ENCODE measurements around the gene ARPC1B. TPM values are rescaled to one million over a fixed set of nuclear protein-coding genes. Genes with fewer than 3 reads are reported as not detected.
"Not testable (repeated sequence)": the region's sequence is repeated elsewhere in the genome, so short reads cannot be mapped to it uniquely, and the experiment has no call there.

Gene ARPC1B
- total and polyA plus RNA-seq, 9 of the 15 experiments (the other 6 are each of a cell fraction or from before 2014, with no cell fraction given), result 6.7 to 357 (median 211) TPM

DNA sequence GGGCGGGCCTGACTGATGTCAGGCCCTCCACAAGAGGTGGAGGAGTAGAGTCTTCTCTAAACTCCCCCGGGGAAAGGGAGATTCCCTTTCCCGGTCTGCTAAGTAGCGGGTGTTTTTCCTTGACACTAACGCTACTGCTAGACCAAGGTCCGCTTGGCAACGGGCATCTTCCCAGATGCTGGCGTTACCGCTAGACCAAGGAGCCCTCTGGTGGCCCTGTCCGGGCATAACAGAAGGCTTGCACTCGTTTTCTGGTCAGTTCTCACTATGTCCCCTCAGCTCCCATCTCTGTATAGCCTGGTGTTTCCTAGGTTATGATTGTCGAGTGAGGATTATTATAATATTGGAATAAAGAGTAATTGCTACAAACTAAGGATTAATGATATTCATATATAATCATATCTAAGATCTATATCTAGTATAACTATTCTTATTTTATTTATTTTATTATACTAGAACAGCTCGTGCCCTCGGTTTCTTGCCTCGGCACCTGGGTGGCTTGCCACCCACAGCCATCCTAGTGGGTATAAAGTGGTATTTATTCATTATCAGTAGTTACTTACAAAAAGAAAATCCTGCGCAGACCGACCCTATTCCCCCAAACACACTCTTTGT lies 41.1 kb downstream of the ARPC1B start:
- H3K79me2 ChIP-seq (ENCODE audit: control insufficient read depth, insufficient read depth, low read length), result peaks cover 16% of the 10 kb centered on the region
- BruUV-seq (replicated peaks); H4K20me1 ChIP-seq (replicated peaks; ENCODE audit: control insufficient read depth, insufficient read depth, low read length); H2AFZ ChIP-seq (ENCODE audit: low read depth, low read length); H3K9me3 ChIP-seq (replicated peaks; ENCODE audit: control insufficient read depth, insufficient read depth, low read depth, low read length); ATAC-seq; CTCF ChIA-PET (ENCODE audit: low intra/inter-chr PET ratio); H3K9ac ChIP-seq (ENCODE audit: insufficient read depth in 1 of 2, low read depth in 2 of 2, low read length in 2 of 2); H3K4me2 ChIP-seq (ENCODE audit: insufficient read depth, low read length); intact Hi-C loops (cut with micrococcal nuclease); FAIRE-seq; H3K27ac ChIP-seq (ENCODE audit: extremely low read depth, low read depth, low read length); in situ Hi-C loops (cut with MboI); H3K27me3 ChIP-seq (ENCODE audit: control insufficient read depth in 2 of 2, insufficient read depth in 2 of 2, low read length in 2 of 2); H3K4me3 ChIP-seq; H3K9me1 ChIP-seq (ENCODE audit: control insufficient read depth, insufficient read depth, low read length): not testable (repeated sequence)
- POLR2A ChIA-PET, result interaction anchor here (0.6 to 0.8 kb wide), 2 partner anchors 9 to 16 kb away, joined by 3 read pairs; no protein-coding TSS in a partner anchor
- H3K36me3 ChIP-seq (ENCODE audit: control insufficient read depth, insufficient read depth, low read length), result peaks cover 97% of the 10 kb centered on the region
- DNase-seq (ENCODE audit: extremely low read depth in 1 of 4, low spot score in 3 of 4), result peak in 1 of 4 experiments; percentile 51
- H3K4me1 ChIP-seq (replicated peaks in 1 of 2; ENCODE audit: control insufficient read depth in 2 of 2, insufficient read depth in 2 of 2, low read length in 2 of 2), result peaks cover 2 to 15% of the 10 kb centered on the region in 2 experiments; a peak in 3 of 5 replicates
- 74% methylated on average over 17 of the region's 17 CpGs for WGBS (ENCODE audit: insufficient coverage, low coverage, missing lambda C conversion rate)
- TF ChIP-seq, protein P1, sequence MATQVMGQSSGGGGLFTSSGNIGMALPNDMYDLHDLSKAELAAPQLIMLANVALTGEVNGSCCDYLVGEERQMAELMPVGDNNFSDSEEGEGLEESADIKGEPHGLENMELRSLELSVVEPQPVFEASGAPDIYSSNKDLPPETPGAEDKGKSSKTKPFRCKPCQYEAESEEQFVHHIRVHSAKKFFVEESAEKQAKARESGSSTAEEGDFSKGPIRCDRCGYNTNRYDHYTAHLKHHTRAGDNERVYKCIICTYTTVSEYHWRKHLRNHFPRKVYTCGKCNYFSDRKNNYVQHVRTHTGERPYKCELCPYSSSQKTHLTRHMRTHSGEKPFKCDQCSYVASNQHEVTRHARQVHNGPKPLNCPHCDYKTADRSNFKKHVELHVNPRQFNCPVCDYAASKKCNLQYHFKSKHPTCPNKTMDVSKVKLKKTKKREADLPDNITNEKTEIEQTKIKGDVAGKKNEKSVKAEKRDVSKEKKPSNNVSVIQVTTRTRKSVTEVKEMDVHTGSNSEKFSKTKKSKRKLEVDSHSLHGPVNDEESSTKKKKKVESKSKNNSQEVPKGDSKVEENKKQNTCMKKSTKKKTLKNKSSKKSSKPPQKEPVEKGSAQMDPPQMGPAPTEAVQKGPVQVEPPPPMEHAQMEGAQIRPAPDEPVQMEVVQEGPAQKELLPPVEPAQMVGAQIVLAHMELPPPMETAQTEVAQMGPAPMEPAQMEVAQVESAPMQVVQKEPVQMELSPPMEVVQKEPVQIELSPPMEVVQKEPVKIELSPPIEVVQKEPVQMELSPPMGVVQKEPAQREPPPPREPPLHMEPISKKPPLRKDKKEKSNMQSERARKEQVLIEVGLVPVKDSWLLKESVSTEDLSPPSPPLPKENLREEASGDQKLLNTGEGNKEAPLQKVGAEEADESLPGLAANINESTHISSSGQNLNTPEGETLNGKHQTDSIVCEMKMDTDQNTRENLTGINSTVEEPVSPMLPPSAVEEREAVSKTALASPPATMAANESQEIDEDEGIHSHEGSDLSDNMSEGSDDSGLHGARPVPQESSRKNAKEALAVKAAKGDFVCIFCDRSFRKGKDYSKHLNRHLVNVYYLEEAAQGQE (IDR thresholded peaks at IDR 0.05; ENCODE audit: borderline replicate concordance), result 0 out of 2 replicates have a peak, but pooled peaks have one; percentile 9
- TF ChIP-seq, protein P1 (CRISPR knock-in tag; IDR thresholded peaks at IDR 0.05; ENCODE audit: low read depth), result not testable (repeated sequence)
- TF ChIP-seq, protein P2, sequence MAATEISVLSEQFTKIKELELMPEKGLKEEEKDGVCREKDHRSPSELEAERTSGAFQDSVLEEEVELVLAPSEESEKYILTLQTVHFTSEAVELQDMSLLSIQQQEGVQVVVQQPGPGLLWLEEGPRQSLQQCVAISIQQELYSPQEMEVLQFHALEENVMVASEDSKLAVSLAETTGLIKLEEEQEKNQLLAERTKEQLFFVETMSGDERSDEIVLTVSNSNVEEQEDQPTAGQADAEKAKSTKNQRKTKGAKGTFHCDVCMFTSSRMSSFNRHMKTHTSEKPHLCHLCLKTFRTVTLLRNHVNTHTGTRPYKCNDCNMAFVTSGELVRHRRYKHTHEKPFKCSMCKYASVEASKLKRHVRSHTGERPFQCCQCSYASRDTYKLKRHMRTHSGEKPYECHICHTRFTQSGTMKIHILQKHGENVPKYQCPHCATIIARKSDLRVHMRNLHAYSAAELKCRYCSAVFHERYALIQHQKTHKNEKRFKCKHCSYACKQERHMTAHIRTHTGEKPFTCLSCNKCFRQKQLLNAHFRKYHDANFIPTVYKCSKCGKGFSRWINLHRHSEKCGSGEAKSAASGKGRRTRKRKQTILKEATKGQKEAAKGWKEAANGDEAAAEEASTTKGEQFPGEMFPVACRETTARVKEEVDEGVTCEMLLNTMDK (IDR thresholded peaks at IDR 0.05; ENCODE audit: borderline replicate concordance, insufficient read depth, low read depth, low read length, poor library complexity, severe bottlenecking), result peak; percentile 18
- TF ChIP-seq SMC3 (conservative IDR thresholded peaks at IDR 0.05; ENCODE audit: insufficient read depth, low read depth, low read length) (peak; percentile 34; the same call in 1 of the 2 replicates), RAD21 (CRISPR knock-in tag; conservative IDR thresholded peaks at IDR 0.05 in 1 of 2, IDR thresholded peaks at IDR 0.05 in 1 of 2) (peak; percentile 41 to 66; a peak in 3 of 4 replicates), POLR2AphosphoS5 (IDR thresholded peaks at IDR 0.05; ENCODE audit: control insufficient read depth, insufficient read depth, low read depth, low read length) (0 out of 2 replicates have a peak, but pooled peaks have one; percentile 26), KAT7 (CRISPR knock-in tag; IDR thresholded peaks at IDR 0.05; ENCODE audit: borderline replicate concordance) (0 out of 2 replicates have a peak, but pooled peaks have one; percentile 26), VEZF1 (CRISPR knock-in tag; IDR thresholded peaks at IDR 0.05) (0 out of 2 replicates have a peak, but pooled peaks have one; percentile 9)

Measured in K562 (cell line).